ENCODE data around the gene OBSCN.

DNA sequence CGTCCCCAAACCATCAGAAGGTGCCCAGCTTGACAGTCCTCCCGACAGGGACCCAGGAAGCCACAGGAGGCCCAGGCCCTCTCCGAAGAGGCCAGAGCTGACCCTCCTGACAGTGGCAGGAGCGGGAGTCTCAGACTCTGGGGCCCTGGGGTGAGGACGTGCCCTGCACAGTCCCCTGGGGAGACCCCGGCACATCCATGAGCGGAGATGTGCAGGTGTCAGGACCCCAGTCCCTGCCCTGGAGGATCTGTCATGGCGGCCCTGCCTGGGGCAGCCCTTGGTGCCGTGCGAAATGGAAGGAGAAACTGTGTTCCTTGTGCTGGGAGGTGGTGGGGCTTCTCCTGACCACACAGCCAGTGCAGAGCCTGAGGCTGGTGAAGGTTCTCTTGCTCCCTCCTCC is 55.8 kb downstream of the OBSCN start:
- no peak for TF ChIP-seq RFX5 (IDR thresholded peaks at IDR 0.05; ENCODE audit: low read depth, low read length)
- no peak for TF ChIP-seq MAFK (IDR thresholded peaks at IDR 0.05; ENCODE audit: low read depth, low read length)
- TF ChIP-seq ELK1 (IDR thresholded peaks at IDR 0.05; ENCODE audit: borderline replicate concordance, low read depth, low read length), result no peak
- no peak for TF ChIP-seq POLR2A (IDR thresholded peaks at IDR 0.05; ENCODE audit: low read depth, low read length)
- TF ChIP-seq CTCF (conservative IDR thresholded peaks at IDR 0.05; ENCODE audit: low read depth, low read length), result no peak
